Keratinocyte (primary cell): Measurements from ENCODE around the gene XRN2. TPM values are rescaled to one million over a fixed set of nuclear protein-coding genes. Genes with fewer than 3 reads are reported as not detected.

Source experiments
- DNase-seq: peaks from one replicate; pipeline ENCODE4 v3.0.0-alpha.2; 2011; ENCODE audit warnings: low read depth, missing footprints, low spot score
- FAIRE-seq: peaks from 2 replicates; lab custom pipeline; 2011; peaks lifted over from hg19 to GRCh38; lab: Jason Lieb, UNC
- H2AFZ ChIP-seq: 2 replicates; pipeline ENCODE4 v1.6.0; 2012; ENCODE audit warnings: low read length, control low read depth, inconsistent platforms; ENCODE audit not compliant: control insufficient read depth
- H3K27ac ChIP-seq: 2 replicates; pipeline ENCODE4 v1.5.1; 2011; ENCODE audit warnings: low read length; ENCODE audit not compliant: control insufficient read depth, insufficient read depth
- H3K27me3 ChIP-seq: 3 replicates; pipeline ENCODE4 v1.6.0; 2011; ENCODE audit warnings: low read length; ENCODE audit not compliant: control insufficient read depth, insufficient read depth; ENCODE audit errors: extremely low read depth
- H3K36me3 ChIP-seq, 2 experiments: 2 replicates in 1 of 2; 3 replicates in 1 of 2; pipeline ENCODE4 v1.5.1; 2011; ENCODE audit warnings: low read length in 2 of 2, mild to moderate bottlenecking in 1 of 2; ENCODE audit not compliant: control insufficient read depth in 2 of 2, insufficient read depth in 2 of 2; ENCODE audit errors: extremely low read depth in 1 of 2
- H3K4me1 ChIP-seq: 3 replicates; pipeline ENCODE4 v1.5.1; 2011; ENCODE audit warnings: low read length; ENCODE audit not compliant: control insufficient read depth, insufficient read depth; ENCODE audit errors: extremely low read depth
- H3K4me2 ChIP-seq: 3 replicates; pipeline ENCODE4 v1.6.0; 2011; ENCODE audit warnings: low read depth, low read length; ENCODE audit not compliant: control insufficient read depth, insufficient read depth; ENCODE audit errors: extremely low read depth
- H3K4me3 ChIP-seq, 3 experiments: fragments of 200-600 bp in 1 of 3; sonication (generic) in 1 of 3; 2 replicates in 2 of 3; 3 replicates in 1 of 3; pipeline ENCODE4 v1.5.1; 2011 to 2016; ENCODE audit warnings: low read length in 3 of 3, mild to moderate bottlenecking in 3 of 3, control low read depth in 2 of 3, inconsistent platforms in 1 of 3, low read depth in 1 of 3, mixed read lengths in 1 of 3, mixed run types in 1 of 3, moderate library complexity in 1 of 3; ENCODE audit not compliant: control insufficient read depth in 2 of 3, insufficient read depth in 2 of 3; ENCODE audit errors: extremely low read depth in 1 of 3
- H3K79me2 ChIP-seq: 2 replicates; pipeline ENCODE4 v1.6.0; 2012; ENCODE audit warnings: low read length; ENCODE audit not compliant: control insufficient read depth, insufficient read depth
- H3K9ac ChIP-seq: 3 replicates; pipeline ENCODE4 v1.6.0; 2011; ENCODE audit warnings: low read length; ENCODE audit not compliant: control insufficient read depth, insufficient read depth; ENCODE audit errors: extremely low read depth
- H3K9me1 ChIP-seq: 3 replicates; pipeline ENCODE4 v1.6.0; 2011; ENCODE audit warnings: low read length; ENCODE audit not compliant: control insufficient read depth, insufficient read depth; ENCODE audit errors: extremely low read depth
- H3K9me3 ChIP-seq: 2 replicates; pipeline ENCODE4 v1.5.1; 2012; ENCODE audit warnings: low read depth, low read length; ENCODE audit not compliant: control insufficient read depth
- H4K20me1 ChIP-seq: 3 replicates; pipeline ENCODE4 v1.6.0; 2011; ENCODE audit warnings: low read length; ENCODE audit not compliant: control insufficient read depth, insufficient read depth; ENCODE audit errors: extremely low read depth
- EZH2 ChIP-seq: IDR thresholded peaks from one replicate; pipeline ENCODE4 v1.6.1; 2012; ENCODE audit warnings: inconsistent platforms, mild to moderate bottlenecking, low read length, moderate library complexity
- dilution Hi-C: fragments of 300-500 bp; cut with MboI; formaldehyde crosslinking; loops from one replicate; pipeline ENCODE4 v1.7.0; 2020; ENCODE audit warnings: low sequenced_read_pairs; ENCODE audit not compliant: extremely low pct_ligation_motif_present
- polyA plus RNA-seq, 5 experiments: library from polyadenylated mRNA; depleted of rRNA in 3 of 5; stranded (reverse) in 3 of 5; stranded (forward) in 1 of 5; unstranded in 1 of 5; fragments of >200 nt; gene quantifications; 1 replicate in 1 of 5; 2 replicates in 3 of 5; 3 replicates in 1 of 5; pipeline versions ENCODE4 v1.2.1 to v1.2.3, GENCODE V29; 2011 to 2012; ENCODE audit warnings: missing spikeins in 2 of 5, low read depth in 1 of 5, low replicate concordance in 1 of 5
- TF ChIP-seq, protein P1 (sequence below), 3 experiments: IDR thresholded peaks in 1 of 3; conservative IDR thresholded peaks in 1 of 3; optimal IDR thresholded peaks in 1 of 3; 2 replicates in 2 of 3; 3 replicates in 1 of 3; pipeline versions ENCODE3 to v1.5.1; 2011; ENCODE audit warnings: low read length in 3 of 3, mild to moderate bottlenecking in 3 of 3, moderate library complexity in 2 of 3, control low read depth in 1 of 3, inconsistent platforms in 1 of 3; ENCODE audit not compliant: insufficient read depth in 2 of 3; ENCODE audit errors: extremely low read depth in 1 of 3

Gene XRN2
- polyA plus RNA-seq, 1 donor (not counting 4 experiments of a cell fraction or from before 2014, with no cell fraction given), result 85.8 TPM

DNA sequence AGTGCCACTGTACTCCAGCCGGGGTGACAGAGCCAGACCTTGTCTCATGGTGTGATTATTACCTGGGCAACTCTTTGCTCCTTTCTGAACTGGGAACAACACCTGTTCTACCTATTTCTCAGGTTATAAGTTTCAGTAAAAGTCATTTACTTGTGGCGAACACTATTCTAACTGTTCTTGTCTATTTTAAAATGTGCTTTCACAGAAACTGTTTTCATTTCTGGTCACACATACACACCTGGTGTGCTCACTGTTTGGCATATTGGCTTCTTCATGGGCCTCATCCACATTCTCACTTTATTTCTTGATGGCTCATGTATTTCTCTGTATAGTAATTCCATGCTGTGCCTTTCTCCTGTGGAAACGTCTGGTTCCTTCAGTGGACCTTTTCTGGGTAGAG is 30.5 kb upstream of the XRN2 start:
- TF ChIP-seq, protein P1, sequence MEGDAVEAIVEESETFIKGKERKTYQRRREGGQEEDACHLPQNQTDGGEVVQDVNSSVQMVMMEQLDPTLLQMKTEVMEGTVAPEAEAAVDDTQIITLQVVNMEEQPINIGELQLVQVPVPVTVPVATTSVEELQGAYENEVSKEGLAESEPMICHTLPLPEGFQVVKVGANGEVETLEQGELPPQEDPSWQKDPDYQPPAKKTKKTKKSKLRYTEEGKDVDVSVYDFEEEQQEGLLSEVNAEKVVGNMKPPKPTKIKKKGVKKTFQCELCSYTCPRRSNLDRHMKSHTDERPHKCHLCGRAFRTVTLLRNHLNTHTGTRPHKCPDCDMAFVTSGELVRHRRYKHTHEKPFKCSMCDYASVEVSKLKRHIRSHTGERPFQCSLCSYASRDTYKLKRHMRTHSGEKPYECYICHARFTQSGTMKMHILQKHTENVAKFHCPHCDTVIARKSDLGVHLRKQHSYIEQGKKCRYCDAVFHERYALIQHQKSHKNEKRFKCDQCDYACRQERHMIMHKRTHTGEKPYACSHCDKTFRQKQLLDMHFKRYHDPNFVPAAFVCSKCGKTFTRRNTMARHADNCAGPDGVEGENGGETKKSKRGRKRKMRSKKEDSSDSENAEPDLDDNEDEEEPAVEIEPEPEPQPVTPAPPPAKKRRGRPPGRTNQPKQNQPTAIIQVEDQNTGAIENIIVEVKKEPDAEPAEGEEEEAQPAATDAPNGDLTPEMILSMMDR (optimal IDR thresholded peaks at IDR 0.05 in 1 of 3, IDR thresholded peaks at IDR 0.05 in 1 of 3, conservative IDR thresholded peaks at IDR 0.05 in 1 of 3; ENCODE audit: extremely low read depth in 1 of 3, insufficient read depth in 2 of 3, low read length in 3 of 3), result no peak
- no peak for TF ChIP-seq EZH2
- H3K9me3 ChIP-seq, result no peaks in the 10 kb centered on the region
- no peak for DNase-seq
- H3K27me3 ChIP-seq, result no peaks in the 10 kb centered on the region
- H3K9ac ChIP-seq, result no peak overlapping the region
- no peaks in the 10 kb centered on the region for H4K20me1 ChIP-seq
- dilution Hi-C loops, result no loop called here
- no peak overlapping the region for H3K27ac ChIP-seq
- H3K4me2 ChIP-seq, result no peak overlapping the region
- FAIRE-seq, result no peak
- no peaks in the 10 kb centered on the region for H3K36me3 ChIP-seq
- no peak overlapping the region for H3K4me3 ChIP-seq
- no peaks in the 10 kb centered on the region for H3K4me1 ChIP-seq
- no peak overlapping the region for H2AFZ ChIP-seq
- H3K79me2 ChIP-seq, result no peaks in the 10 kb centered on the region
- H3K9me1 ChIP-seq, result no peaks in the 10 kb centered on the region

DNA sequence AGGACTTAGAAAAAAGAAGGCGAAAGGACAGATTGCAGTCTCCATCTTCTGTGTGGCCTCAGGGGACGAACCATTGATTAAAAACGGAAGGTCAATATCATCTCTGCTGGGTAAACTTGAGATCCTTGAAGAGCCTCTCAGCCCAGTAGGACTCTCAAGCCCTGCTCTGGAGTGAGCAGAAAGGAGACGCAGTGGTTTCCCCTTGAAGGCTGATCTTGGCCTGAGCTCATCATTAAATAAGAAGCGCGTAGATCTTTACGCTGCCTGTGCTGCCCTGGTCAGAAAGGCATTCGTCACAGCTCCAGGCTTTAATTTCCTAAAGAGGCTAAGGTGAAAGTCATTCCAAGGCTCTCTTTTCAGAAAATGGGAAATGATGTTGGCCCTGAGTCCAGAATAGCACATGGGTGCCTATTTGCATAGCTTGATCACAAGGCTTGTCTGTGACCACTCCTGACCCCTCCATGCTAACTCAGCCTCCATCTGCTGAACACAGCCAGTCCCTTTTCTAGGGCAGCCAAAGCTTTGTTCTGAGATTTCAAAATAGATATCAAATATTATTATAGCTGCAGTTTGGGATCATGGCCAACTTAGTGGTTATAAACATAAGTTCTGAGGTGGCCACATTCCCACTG is 29.3 kb upstream of the XRN2 start:
- no peaks in the 10 kb centered on the region for H3K27me3 ChIP-seq
- dilution Hi-C loops, result no loop called here
- no peaks in the 10 kb centered on the region for H3K4me1 ChIP-seq
- H3K36me3 ChIP-seq, result no peaks in the 10 kb centered on the region
- H3K9ac ChIP-seq, result no peak overlapping the region
- H4K20me1 ChIP-seq, result no peaks in the 10 kb centered on the region
- H3K4me2 ChIP-seq, result no peak overlapping the region
- H3K9me1 ChIP-seq, result no peaks in the 10 kb centered on the region
- H3K4me3 ChIP-seq, result no peak overlapping the region
- no peaks in the 10 kb centered on the region for H3K9me3 ChIP-seq
- FAIRE-seq, result no peak
- no peaks in the 10 kb centered on the region for H3K79me2 ChIP-seq
- no peak for DNase-seq
- H3K27ac ChIP-seq, result no peak overlapping the region
- TF ChIP-seq EZH2, result no peak
- TF ChIP-seq, protein P1 (optimal IDR thresholded peaks at IDR 0.05 in 1 of 3, IDR thresholded peaks at IDR 0.05 in 1 of 3, conservative IDR thresholded peaks at IDR 0.05 in 1 of 3; ENCODE audit: extremely low read depth in 1 of 3, insufficient read depth in 2 of 3, low read length in 3 of 3), result no peak
- H2AFZ ChIP-seq, result no peak overlapping the region
